SK-N-SH treated with all-trans-retinoic acid at 6 μM for 48 hours (cell line): ENCODE measurements around the gene PTPN18.

Experiments used
- ATAC-seq: fragments of 200-7000 bp; cut with Tn5 transposase; 3 replicates; pipeline ENCODE4 v1.9.1; 2020; ENCODE audit warnings: mild to moderate bottlenecking, moderate library complexity
- BACH2 ChIP-seq: fragments of 250-450 bp; sonication (Bioruptor Pico); IDR thresholded peaks from 2 replicates; pipeline ENCODE4 v1.9.0; 2021; ENCODE audit warnings: mild to moderate bottlenecking, borderline replicate concordance
- CSDC2 ChIP-seq: fragments of 250-450 bp; sonication (Bioruptor Pico); IDR thresholded peaks from 2 replicates; pipeline ENCODE4 v1.5.0; 2020; ENCODE audit warnings: mild to moderate bottlenecking, moderate library complexity
- ESRRG ChIP-seq: fragments of 250-450 bp; sonication (Bioruptor Pico); IDR thresholded peaks from 2 replicates; pipeline ENCODE4 v1.6.1; 2021; ENCODE audit warnings: mild to moderate bottlenecking
- GLIS3 ChIP-seq: fragments of 250-450 bp; sonication (Bioruptor Pico); IDR thresholded peaks from 2 replicates; pipeline ENCODE4 v1.5.0; 2020; ENCODE audit warnings: mild to moderate bottlenecking, moderate library complexity
- ISL1 ChIP-seq: fragments of 250-450 bp; sonication (Bioruptor Pico); IDR thresholded peaks from 2 replicates; pipeline ENCODE4 v2.1.2; 2022; ENCODE audit warnings: mild to moderate bottlenecking, moderate library complexity
- OSR1 ChIP-seq: fragments of 250-450 bp; sonication (Bioruptor Pico); IDR thresholded peaks from 2 replicates; pipeline ENCODE4 v1.8.0; 2022; ENCODE audit warnings: moderate library complexity, mild to moderate bottlenecking, inconsistent platforms
- PPARA ChIP-seq: fragments of 250-450 bp; sonication (Bioruptor Pico); IDR thresholded peaks from 2 replicates; pipeline ENCODE4 v1.5.0; 2020; ENCODE audit warnings: mild to moderate bottlenecking, borderline replicate concordance
- RARB ChIP-seq: fragments of 250-450 bp; sonication (Bioruptor Pico); IDR thresholded peaks from 2 replicates; pipeline ENCODE4 v1.8.0; 2021; ENCODE audit warnings: mild to moderate bottlenecking, moderate library complexity
- SNAI2 ChIP-seq: fragments of 250-450 bp; sonication (Bioruptor Pico); IDR thresholded peaks from 2 replicates; pipeline ENCODE4 v1.5.0; 2020; ENCODE audit warnings: mild to moderate bottlenecking, moderate library complexity
- TOX ChIP-seq: fragments of 250-450 bp; sonication (Bioruptor Pico); IDR thresholded peaks from 2 replicates; pipeline ENCODE4 v1.8.0; 2021; ENCODE audit warnings: mild to moderate bottlenecking, moderate library complexity, borderline replicate concordance
- ZC3H10 ChIP-seq: fragments of 250-450 bp; sonication (Bioruptor Pico); IDR thresholded peaks from 2 replicates; pipeline ENCODE4 v1.5.1; 2021; ENCODE audit warnings: mild to moderate bottlenecking, moderate library complexity
- ZFP30 ChIP-seq: fragments of 450-650 bp; formaldehyde crosslinking; IDR thresholded peaks from 2 replicates; pipeline ENCODE4 v1.5.0; 2022; ENCODE audit warnings: mild to moderate bottlenecking, moderate library complexity
- ZNF565 ChIP-seq: fragments of 450-650 bp; formaldehyde crosslinking; conservative IDR thresholded peaks from 2 replicates; pipeline ENCODE4 v1.5.0; 2020; ENCODE audit warnings: low read depth, mild to moderate bottlenecking, moderate library complexity
- ZNF70 ChIP-seq: fragments of 450-650 bp; formaldehyde crosslinking; IDR thresholded peaks from 2 replicates; pipeline ENCODE4 v1.5.0; 2020; ENCODE audit warnings: mild to moderate bottlenecking, moderate library complexity
- ZNF8 ChIP-seq: fragments of 450-650 bp; formaldehyde crosslinking; IDR thresholded peaks from 2 replicates; pipeline ENCODE4 v1.5.0; 2020; ENCODE audit warnings: mild to moderate bottlenecking, moderate library complexity
- TF ChIP-seq, protein P1 (sequence below): fragments of 250-450 bp; sonication (Bioruptor Pico); IDR thresholded peaks from 2 replicates; pipeline ENCODE4 v1.5.0; 2020; ENCODE audit warnings: mild to moderate bottlenecking, moderate library complexity
- TF ChIP-seq, protein P2 (sequence below): fragments of 250-450 bp; sonication (Bioruptor Pico); IDR thresholded peaks from 2 replicates; pipeline ENCODE4 v1.8.0; 2020; ENCODE audit warnings: mild to moderate bottlenecking, moderate library complexity, borderline replicate concordance
- TF ChIP-seq, protein P3 (sequence below): fragments of 250-450 bp; sonication (Bioruptor Pico); IDR thresholded peaks from 2 replicates; pipeline ENCODE4 v1.5.1; 2021; ENCODE audit warnings: mild to moderate bottlenecking, moderate library complexity
- TF ChIP-seq, protein P4 (sequence below): fragments of 250-450 bp; sonication (Bioruptor Pico); IDR thresholded peaks from 2 replicates; pipeline ENCODE4 v1.8.0; 2021; ENCODE audit warnings: low read depth, mild to moderate bottlenecking, moderate library complexity, borderline replicate concordance
- TF ChIP-seq, protein P5 (sequence below): fragments of 250-450 bp; sonication (Bioruptor Pico); IDR thresholded peaks from 2 replicates; pipeline ENCODE4 v1.5.1; 2020; ENCODE audit warnings: low read depth, mild to moderate bottlenecking, moderate library complexity

PTPN18 gene

DNA sequence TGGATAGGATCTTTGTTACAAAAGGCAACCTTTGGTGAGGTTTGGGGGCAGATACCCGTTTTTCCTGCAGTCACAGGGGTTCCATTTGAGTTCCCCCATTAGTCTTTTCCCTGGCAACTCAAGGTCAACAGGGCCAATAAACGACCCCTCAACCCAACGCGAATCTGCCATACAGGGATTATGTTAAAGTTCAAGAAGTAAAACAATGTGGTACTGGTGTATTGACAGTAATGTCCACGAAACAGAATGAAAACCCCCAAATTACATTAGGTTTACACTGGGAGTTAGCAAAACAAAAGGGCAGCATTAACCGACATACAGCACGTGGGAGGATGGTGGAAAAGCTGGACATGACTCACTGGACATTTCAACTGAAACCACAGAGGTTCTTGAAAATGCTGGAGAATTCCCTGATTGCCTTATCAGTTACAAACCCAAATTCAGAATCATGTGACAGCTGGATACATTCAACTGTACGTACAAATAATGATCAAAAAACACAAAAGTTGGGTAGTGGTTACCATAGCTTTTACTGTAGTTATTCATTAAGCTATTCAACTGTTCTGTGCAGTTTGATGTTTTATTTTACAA lies 18.0 kb upstream of the PTPN18 start:
- TF ChIP-seq PPARA (CRISPR knock-in tag) (no peak), TOX (CRISPR knock-in tag) (no peak), SNAI2 (CRISPR knock-in tag) (no peak), OSR1 (CRISPR knock-in tag) (no peak), ZC3H10 (no peak), RARB (CRISPR knock-in tag) (no peak), BACH2 (CRISPR knock-in tag) (no peak), ZNF8 (CRISPR knock-in tag) (no peak), ZFP30 (no peak), GLIS3 (CRISPR knock-in tag) (no peak), ESRRG (no peak), CSDC2 (no peak), ZNF70 (CRISPR knock-in tag) (no peak)
- TF ChIP-seq, protein P1, sequence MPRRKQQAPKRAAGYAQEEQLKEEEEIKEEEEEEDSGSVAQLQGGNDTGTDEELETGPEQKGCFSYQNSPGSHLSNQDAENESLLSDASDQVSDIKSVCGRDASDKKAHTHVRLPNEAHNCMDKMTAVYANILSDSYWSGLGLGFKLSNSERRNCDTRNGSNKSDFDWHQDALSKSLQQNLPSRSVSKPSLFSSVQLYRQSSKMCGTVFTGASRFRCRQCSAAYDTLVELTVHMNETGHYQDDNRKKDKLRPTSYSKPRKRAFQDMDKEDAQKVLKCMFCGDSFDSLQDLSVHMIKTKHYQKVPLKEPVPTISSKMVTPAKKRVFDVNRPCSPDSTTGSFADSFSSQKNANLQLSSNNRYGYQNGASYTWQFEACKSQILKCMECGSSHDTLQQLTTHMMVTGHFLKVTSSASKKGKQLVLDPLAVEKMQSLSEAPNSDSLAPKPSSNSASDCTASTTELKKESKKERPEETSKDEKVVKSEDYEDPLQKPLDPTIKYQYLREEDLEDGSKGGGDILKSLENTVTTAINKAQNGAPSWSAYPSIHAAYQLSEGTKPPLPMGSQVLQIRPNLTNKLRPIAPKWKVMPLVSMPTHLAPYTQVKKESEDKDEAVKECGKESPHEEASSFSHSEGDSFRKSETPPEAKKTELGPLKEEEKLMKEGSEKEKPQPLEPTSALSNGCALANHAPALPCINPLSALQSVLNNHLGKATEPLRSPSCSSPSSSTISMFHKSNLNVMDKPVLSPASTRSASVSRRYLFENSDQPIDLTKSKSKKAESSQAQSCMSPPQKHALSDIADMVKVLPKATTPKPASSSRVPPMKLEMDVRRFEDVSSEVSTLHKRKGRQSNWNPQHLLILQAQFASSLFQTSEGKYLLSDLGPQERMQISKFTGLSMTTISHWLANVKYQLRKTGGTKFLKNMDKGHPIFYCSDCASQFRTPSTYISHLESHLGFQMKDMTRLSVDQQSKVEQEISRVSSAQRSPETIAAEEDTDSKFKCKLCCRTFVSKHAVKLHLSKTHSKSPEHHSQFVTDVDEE (CRISPR knock-in tag): no peak
- TF ChIP-seq, protein P2, sequence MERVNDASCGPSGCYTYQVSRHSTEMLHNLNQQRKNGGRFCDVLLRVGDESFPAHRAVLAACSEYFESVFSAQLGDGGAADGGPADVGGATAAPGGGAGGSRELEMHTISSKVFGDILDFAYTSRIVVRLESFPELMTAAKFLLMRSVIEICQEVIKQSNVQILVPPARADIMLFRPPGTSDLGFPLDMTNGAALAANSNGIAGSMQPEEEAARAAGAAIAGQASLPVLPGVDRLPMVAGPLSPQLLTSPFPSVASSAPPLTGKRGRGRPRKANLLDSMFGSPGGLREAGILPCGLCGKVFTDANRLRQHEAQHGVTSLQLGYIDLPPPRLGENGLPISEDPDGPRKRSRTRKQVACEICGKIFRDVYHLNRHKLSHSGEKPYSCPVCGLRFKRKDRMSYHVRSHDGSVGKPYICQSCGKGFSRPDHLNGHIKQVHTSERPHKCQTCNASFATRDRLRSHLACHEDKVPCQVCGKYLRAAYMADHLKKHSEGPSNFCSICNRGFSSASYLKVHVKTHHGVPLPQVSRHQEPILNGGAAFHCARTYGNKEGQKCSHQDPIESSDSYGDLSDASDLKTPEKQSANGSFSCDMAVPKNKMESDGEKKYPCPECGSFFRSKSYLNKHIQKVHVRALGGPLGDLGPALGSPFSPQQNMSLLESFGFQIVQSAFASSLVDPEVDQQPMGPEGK (CRISPR knock-in tag): no peak
- TF ChIP-seq, protein P3, sequence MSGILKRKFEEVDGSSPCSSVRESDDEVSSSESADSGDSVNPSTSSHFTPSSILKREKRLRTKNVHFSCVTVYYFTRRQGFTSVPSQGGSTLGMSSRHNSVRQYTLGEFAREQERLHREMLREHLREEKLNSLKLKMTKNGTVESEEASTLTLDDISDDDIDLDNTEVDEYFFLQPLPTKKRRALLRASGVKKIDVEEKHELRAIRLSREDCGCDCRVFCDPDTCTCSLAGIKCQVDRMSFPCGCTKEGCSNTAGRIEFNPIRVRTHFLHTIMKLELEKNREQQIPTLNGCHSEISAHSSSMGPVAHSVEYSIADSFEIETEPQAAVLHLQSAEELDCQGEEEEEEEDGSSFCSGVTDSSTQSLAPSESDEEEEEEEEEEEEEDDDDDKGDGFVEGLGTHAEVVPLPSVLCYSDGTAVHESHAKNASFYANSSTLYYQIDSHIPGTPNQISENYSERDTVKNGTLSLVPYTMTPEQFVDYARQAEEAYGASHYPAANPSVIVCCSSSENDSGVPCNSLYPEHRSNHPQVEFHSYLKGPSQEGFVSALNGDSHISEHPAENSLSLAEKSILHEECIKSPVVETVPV (CRISPR knock-in tag): no peak
- no peak for ATAC-seq

DNA sequence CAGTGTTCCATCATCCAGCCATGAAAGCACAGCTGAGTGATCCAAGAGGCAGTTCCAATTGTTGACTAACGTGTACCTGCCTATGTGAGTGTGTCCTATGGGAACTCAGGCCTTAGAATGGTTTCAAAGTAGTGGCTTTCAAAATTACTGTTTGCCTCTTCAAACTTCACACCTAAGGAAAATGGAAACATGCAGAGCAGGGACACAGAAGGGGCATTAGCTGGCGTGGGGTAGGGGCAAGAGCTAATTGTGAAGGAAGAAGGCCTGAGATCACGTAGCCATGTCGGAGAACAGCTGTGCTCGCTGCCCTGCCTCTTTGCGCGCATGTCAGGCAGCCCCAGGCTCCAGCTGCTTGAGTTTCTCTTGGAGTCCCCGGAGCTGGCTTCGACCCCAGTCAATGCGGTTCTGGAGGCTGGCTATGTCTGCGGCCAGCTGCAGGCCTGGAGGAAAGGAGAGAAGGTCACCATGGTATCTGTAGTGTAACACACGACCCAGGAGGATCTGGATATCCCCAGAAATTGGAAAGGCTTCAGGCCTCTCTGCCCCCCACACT lies 17.0 kb upstream of the PTPN18 start:
- no peak for ATAC-seq
- no peak for TF ChIP-seq ZC3H10
- no peak for TF ChIP-seq ZNF565
- TF ChIP-seq SNAI2 (CRISPR knock-in tag): no peak
- TF ChIP-seq CSDC2: no peak
- TF ChIP-seq, protein P4, sequence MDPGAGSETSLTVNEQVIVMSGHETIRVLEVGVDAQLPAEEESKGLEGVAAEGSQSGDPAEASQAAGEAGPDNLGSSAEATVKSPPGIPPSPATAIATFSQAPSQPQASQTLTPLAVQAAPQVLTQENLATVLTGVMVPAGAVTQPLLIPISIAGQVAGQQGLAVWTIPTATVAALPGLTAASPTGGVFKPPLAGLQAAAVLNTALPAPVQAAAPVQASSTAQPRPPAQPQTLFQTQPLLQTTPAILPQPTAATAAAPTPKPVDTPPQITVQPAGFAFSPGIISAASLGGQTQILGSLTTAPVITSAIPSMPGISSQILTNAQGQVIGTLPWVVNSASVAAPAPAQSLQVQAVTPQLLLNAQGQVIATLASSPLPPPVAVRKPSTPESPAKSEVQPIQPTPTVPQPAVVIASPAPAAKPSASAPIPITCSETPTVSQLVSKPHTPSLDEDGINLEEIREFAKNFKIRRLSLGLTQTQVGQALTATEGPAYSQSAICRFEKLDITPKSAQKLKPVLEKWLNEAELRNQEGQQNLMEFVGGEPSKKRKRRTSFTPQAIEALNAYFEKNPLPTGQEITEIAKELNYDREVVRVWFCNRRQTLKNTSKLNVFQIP (CRISPR knock-in tag): no peak
- no peak for TF ChIP-seq GLIS3 (CRISPR knock-in tag)
- TF ChIP-seq, protein P5, sequence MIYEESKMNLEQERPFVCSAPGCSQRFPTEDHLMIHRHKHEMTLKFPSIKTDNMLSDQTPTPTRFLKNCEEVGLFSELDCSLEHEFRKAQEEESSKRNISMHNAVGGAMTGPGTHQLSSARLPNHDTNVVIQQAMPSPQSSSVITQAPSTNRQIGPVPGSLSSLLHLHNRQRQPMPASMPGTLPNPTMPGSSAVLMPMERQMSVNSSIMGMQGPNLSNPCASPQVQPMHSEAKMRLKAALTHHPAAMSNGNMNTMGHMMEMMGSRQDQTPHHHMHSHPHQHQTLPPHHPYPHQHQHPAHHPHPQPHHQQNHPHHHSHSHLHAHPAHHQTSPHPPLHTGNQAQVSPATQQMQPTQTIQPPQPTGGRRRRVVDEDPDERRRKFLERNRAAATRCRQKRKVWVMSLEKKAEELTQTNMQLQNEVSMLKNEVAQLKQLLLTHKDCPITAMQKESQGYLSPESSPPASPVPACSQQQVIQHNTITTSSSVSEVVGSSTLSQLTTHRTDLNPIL (CRISPR knock-in tag): no peak
- no peak for TF ChIP-seq ZNF8 (CRISPR knock-in tag)
- TF ChIP-seq, protein P3 (CRISPR knock-in tag): no peak
- no peak for TF ChIP-seq ISL1 (CRISPR knock-in tag)
- TF ChIP-seq RARB (CRISPR knock-in tag): no peak
- no peak for TF ChIP-seq TOX (CRISPR knock-in tag)
- TF ChIP-seq, protein P2 (CRISPR knock-in tag): no peak
- no peak for TF ChIP-seq OSR1 (CRISPR knock-in tag)
- TF ChIP-seq ZNF70 (CRISPR knock-in tag): no peak
